HG03103 (cell line): ENCODE data around the gene SPINT3.

Experiments
- ATAC-seq: cut with Tn5 transposase; IDR thresholded peaks from one replicate; pipeline ENCODE4 v1.9.1; 2021; ENCODE audit warnings: low read depth; ENCODE audit not compliant: unreplicated experiment

SPINT3 gene, protein sequence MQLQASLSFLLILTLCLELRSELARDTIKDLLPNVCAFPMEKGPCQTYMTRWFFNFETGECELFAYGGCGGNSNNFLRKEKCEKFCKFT

DNA sequence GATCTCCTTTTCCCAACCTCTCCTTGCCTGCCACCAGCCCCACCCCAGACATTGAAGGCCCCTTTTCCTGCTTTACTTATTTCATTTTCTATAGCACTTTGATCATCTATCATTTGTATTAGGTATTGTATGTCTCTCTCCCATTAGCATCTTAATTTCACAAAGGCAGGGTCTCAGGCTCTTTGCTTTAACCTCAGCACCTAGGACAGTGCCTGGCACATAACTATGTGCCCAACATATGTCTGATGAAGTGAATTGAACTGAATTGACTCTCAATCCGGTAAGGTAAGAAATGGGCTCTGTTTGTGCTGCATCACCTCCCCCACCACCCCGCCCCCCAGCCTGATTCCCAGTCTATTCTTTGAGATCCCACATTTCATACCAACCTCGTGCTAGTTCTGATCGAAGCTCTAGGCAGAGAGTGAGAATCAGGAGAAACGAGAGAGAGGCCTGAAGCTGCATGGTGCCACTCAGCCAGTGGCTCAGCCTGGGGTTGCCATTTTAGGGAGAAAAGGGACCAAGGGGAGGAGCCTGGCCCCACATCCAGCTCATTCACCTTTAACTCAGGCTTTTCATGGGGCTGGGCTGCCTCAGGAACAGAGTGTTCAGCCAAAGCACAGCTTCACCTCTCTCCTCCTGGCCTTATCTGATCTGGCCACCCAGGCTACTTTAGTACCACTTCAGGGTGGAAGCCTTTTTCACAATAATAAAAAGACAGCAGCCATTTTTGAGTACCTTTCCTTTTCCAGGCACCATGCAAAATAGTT is at the start of gene SPINT3:
SPINT3 (minus strand) TSS at position 476 of the 767 bp plus-strand sequence; CDS start at position 462, 14 bp downstream.
- no peak for ATAC-seq

DNA sequence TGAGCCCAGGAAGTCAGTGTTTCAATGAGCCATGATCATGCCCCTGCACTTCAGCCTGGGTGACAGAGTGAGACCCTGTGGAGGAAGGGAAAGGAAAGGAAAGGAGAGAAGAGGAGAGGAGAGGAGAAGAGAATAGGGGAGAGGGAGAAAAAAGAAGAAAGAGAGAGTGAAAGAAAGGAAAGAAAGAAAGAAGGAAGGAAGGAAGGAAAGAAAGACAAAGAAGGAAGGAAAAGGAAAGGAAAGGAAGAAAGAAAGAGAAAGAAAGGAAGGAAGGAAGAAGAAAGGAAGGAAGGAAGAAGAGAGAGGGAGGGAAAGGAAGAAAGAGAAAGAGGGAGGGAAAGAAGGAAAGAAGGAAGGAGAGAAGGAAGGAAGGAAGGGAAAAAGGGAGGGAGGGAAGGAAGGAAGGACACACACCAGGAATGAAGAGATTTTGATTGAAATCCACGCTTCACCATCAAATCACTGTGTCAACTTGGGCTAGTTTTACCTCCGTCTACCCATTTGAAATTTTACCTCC is 49.4 kb upstream of the SPINT3 start:
- ATAC-seq: no peak

DNA sequence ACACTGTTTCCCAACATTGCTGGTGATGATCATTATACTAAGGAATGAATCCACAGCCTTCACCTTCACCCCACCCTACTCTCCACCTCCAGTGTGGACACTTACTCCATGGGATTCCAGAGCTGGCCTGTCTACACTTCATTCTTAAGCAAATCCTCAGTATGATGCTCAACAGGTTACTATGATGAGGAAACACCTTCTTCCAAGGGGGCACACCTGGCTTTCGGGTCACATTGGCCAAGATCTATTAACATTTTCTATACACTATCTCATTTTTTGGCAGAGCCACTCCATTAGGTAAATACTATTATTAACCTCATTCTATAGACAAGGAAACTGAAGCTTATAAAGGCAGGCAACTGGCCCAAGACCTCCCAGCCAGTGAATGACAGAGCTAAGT is 39.8 kb upstream of the SPINT3 start:
- ATAC-seq: no peak

DNA sequence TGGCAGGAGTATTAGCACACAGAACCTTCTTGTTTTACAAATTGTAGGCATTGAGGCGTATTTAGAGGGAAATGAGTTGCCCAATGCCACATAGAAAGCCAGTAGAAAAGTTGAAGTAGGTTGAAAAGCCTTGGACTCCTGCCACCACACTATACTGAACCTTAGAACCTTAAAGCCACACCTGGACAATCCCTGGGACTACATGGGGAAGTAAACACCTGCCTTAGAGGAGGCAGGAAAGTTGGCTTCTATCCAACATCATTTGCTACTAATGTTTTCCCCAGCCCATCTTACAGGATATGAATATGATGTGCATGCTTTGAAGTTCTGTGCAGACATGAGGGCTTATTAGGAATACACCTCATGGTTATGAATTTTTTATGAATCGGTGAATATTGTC is 37.0 kb upstream of the SPINT3 start:
- ATAC-seq: no peak

DNA sequence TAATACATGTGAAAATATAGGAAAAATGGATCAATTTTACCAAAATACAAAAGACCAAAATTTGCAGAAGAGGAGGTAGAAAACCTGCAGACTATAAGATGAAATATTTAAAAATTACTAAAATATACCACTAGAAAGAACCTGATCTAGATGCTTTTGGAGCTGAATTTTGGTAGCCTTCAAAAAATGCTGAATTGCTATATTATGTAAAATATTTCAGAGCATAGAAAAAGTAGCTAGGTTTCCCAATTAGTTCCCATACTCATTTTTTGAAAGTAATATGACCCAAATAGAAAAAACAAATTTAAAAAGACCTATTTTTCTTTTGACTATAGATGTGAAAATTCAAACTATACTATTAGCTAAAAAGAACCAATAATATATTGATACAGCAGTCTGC is 35.3 kb upstream of the SPINT3 start:
- no peak for ATAC-seq

DNA sequence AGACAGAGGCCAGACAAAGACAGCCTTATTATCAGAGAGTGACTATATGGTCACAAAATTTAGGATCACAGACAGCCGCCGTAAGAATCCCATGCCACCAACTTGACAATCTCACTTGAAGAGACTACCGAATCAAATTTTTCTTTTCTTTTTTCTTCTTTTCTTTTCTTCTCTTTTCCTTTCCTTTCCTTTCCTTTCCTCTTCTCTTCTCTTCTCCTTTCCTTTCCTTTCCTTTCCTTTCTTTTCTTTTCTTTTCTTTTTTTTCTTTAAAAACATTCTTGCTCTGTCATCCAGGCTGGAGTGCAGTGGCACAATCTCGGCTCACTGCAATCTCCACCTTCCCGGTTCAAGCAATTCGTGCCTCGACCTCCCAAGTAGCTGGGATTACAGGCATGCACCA is 33.0 kb upstream of the SPINT3 start:
- no peak for ATAC-seq

DNA sequence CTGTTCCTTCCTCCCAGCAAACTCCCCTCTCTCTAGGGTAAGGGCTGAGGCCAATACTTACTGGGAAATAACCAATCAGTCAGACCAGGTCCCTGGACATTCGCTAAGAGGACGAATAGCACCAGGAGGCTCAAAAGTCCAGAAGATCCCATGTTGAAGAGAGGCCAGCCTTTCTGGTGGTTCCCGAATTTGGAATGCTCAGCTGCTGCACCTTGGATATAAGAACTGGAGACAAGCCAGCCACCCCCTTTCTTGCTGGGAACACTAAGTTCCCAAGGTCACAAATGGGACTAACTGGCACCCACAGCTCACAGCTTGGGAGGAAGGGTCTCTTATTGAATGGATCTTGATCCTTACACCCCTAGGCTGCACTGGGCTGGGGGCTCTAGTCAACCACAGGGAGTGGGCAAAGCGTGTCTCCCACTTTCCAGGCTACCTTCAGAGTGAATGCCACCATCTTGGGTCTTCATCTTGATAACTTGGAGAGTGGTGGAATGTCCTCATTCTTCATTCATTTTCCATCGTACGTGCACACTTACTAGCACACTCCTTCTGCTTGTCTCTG is 31.9 kb upstream of the SPINT3 start, which contains the start of gene EPPIN:
EPPIN (minus strand) TSS at position 196 of the 565 bp plus-strand sequence; CDS start at position 152, 44 bp downstream.
- ATAC-seq: no peak

DNA sequence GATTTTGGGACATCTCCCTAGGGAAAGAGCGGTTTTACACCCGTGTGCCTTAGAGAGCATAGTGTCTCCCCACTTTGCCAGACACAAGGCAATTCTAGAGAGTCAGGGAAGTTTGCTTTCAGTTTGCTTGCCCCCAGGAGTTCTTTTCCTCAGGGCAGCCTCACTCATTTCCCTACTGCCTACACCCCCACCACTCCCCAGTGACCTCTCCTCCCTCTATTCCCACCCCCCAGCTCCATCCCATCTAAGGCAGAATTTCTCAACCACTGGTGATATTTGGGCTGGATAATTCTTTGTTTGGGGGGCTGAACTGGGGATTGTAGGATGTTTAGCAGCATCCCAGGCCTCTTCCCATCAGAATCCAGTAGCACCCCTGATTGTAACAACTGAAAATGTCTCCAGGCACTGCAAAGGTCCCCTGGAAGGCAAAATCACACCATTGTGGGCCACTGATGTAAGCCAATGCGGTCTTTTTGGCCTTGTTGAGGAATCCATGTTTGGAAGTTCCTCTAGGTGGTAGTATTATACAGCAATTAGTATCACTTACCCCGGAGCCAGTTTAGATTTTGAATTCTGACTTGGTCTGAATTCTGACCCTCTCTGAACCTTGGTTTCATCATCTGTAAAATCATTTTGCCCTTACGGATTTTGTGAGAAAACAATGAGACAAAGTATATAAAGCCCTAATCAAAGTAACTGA is 30.5 kb upstream of the SPINT3 start:
- no peak for ATAC-seq

DNA sequence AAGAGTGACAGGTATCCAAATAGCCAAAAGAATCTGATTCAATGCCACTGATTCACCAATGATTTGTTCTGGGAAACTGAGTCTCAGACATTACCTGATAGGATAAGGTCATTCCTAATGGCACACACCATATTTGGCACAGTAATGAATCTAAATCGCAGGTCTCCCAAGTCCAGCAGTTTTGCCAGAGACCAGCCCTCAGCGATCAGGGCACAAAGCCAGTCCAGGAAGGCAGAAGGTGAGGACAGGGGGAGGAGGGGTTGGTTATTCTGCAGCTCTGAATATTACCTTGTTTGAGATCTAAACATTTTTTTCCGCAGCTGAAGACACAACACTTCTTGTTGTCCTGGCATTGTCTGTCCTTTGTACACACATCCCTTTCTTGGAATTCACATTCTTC is 29.9 kb upstream of the SPINT3 start:
- ATAC-seq: no peak

DNA sequence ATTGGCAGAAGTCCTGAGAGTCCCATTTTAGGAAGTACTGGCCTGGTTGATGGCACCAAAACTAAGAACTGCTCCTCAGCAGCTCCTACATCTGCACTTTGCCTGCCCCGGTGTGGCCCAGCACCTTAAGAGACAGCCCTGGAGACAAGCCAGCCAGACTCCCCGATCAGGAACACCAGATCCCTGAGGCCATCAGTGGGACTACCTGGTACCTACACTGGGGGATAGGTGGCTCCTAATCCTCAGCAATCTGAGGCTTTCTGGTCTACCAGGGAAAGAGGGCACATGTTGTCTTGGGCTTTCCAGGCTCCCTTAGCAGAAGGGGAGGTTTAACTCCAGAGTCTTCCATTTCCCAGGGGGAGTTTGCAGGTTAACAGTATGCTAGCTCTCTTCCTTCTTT is 24.0 kb upstream of the SPINT3 start, which contains the start of gene WFDC6:
WFDC6 (minus strand) TSS at position 101 of the 400 bp plus-strand sequence; CDS start at position 26, 75 bp downstream.
- ATAC-seq: no peak

DNA sequence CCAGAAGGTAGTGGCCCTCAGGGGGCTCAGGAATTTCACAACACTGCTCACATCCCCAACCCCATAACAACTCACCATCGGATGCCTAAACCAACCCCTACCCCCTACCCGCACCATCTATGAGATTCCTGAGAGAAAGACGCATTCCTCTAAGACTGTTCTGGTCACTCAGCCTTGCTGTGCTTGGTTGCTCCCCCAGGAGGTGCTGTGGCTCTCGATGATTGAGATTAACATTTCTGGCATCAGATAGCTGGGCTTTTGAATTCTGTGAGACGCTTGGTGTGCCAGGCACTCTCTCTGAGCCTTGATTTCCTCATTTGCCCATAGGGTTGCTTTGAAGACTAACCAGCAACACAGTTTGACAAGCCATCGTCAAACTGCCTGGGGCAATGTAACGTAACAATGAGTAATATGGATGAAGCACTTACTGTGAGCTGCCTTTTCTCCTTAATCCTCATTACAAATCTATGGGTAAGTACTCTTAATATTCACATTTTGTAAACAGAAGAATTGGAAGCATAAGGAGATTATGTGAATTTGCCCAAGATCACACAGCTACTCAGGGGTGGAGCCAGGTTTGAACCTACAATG is 22.9 kb upstream of the SPINT3 start:
- ATAC-seq: no peak

DNA sequence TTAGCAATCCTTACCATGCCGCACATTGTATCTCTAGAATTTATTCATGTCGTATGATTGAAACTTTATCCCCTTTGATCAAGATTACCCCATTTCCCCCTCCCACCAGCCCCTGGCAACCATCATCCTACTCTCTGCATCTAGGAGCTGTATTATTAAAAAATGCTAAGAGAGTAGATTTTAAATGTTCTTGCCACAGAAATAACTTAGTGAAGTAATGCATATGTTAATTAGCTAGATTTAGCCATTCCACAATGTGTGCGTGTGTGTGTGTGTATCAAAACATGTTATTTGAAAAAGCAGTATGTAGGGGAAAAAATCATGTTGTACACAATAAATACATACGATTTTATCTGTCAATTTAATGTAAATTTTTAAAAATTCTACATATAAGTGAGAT is 11.9 kb upstream of the SPINT3 start:
- no peak for ATAC-seq

DNA sequence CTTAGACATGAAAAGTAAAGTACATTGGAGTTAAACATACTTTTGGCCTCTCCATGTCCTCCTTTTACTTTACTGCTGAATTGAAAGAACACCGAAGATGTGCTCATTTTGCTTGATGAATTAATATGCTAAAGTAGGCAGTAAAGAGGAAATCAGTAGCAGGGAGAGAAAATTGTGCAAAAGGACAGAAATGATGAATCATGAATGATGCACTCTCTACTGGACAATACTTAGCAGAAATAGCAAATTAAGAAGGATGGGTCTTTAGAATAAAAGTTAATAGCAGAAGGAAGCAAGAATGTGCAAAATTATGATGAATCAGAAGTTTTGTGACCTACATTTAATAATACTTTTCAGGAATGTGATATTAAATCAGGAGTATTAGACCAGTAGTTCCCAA is 8.4 kb upstream of the SPINT3 start:
- no peak for ATAC-seq

DNA sequence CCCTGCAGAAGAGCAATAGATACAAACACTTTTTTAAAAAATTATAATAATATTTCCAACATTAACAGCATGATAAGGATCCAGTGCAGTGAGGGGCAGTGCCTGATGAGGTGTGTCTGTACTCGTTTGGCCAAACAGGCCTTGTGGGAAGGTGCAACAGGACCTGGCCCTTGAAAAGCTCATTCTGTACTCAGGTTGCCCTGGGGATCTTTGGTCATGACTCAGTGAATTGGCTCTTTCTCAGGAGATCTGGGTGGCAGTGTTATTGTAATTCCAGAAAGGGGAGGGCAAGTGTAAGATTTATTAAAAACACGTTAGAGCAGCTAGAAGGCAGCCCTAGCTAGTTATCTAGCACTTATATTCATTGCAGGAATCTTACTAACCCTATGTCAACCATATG is 2.9 kb upstream of the SPINT3 start:
- no peak for ATAC-seq

DNA sequence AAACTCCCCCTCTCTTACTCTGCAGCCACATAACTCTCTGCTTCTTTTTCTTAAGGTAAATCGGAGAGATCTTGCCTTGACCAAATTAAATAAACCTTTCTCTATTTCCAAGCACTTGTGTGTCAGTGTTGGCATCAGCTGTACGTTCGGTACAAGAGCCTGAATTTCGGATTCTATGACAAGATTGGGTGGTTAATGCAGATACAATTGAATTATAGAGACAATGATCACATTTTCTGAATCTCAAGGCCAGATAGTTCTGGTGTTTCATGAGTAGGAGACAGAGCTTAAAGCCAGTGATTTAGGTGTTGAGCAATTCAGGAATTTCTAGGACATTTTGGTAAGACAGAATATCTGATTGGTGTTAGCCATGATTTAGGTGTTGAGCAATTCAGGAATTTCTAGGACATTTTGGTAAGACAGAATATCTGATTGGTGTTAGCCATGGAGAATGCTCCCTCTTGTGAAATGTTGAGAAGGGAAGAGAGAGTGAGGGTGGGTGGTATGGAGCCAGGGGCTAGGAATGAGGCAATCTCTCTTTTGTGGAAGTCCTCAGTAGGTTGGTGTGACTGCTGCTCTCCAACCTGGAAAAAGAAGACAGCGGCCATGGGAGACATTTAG is 5.1 kb downstream of the SPINT3 start:
- no peak for ATAC-seq

DNA sequence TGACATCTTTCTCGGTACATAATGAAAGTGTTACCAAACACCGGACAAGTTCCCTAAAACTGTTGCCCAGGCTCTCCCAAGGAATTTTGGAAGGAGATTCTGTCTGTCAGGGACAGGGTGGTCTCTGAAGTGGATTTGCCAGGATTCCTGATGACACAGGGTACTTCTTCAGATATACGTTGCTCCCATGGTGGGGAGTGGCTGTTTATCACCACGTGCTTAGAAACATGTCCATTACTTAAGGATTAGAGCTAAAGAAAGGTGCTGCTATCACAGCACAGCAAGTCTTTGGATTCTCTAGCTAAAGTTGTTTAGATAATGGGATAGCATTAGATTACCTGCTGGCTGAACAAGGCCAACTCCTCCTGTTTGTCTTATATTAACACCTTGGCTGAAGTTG is 6.3 kb downstream of the SPINT3 start:
- ATAC-seq: no peak

DNA sequence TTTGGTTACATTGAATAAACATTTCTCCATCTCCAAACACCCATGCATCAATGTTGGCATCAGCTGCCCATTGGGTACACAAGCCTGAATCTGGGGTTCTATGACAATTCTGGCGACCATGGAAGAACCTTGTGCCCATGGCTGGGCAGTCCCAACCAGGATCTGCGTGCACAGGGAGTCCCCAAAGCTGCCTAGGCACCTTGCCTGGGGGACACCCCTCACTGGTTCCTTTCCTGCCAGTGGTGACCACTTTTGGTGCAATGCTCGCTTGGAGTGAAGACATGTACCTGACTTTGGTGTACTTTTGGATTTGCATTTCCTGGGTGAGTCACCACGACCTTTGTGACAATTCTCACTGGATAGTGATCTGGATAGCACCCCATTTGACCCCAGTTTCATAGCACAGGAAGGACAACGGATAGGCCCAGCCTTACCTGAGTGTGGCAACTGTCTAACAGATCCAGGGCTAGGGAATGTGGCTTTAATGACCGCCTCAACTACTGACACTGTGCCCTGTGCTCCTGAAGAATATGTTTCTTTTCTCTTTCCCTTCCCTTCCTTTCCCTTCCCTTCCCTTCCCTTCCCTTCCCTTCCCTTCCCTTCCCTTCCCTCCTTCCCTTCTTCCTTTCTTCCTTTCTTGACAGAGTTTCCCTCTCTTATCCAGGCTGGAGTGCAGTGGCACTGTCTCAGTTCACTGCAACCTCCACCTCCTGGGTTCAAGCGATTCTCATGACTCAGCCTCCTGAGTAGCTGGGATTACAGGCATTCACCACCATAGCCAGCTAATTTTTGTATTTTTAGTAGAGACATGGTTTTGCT is 7.1 kb downstream of the SPINT3 start:
- no peak for ATAC-seq

DNA sequence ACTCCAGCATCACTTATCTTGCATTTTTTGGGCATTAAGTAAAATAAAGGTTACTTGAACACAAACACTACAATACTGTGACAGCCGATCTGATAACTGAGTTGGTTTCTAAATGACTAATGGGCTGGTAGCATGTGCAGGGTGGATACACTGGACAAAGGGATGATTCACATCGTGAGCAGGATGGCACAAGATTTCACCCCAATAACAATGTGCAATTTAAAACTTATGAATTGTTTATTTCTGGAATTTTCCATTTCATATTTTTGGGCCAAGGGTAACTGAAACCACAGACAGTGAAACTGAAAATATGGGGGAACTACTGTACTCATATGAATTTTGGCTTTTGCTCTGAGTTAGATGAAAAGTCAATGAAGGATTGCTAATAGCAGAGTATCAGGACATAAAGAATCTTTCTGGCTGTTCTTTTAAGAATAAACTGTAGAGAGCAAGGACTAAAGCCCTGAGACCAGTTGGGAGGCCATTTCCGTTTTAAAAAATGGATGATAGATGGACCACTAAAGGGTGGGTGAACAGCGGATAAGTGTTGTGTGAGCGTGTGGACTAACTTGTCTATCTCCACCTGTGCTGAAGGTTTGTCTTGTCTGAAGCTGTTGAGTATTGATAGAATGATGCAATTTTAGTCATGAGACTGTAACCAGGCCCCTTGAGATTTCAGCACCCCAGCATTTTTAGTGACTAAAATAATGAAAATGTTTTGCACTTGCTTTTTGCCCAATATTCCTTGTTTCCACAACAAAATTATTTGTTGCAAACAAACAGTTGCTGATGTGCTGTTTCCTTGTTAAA is 8.2 kb downstream of the SPINT3 start:
- ATAC-seq: no peak

DNA sequence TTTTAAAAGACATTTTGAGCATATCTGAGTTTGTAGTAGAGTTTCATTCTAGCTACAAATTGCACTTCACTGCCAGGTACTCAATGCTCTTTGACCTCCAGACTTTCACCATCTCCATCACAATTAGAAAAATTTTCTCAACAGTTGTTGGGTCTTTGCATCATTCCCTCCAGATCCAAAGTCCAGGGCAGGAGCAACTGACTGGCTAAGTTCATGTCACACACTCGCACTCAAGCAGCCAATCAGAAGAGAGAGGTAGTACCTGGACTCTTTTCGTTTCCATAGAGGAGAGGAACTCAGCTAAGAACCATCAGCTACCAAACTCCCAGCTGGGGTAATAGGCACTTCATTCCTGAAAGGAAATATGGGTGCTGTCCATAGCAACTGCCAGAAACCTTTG is 9.0 kb downstream of the SPINT3 start:
- ATAC-seq: no peak
